ENCODE results near the gene ST6GALNAC3. TPM values are rescaled to one million over a fixed set of nuclear protein-coding genes. Genes with fewer than 3 reads are reported as not detected.
"Not testable (repeated sequence)": the region's sequence is repeated elsewhere in the genome, so short reads cannot be mapped to it uniquely, and the experiment has no call there.

The ST6GALNAC3 gene
- total RNA-seq, 1 experiment from 2014 or later, result 0.82 TPM

DNA sequence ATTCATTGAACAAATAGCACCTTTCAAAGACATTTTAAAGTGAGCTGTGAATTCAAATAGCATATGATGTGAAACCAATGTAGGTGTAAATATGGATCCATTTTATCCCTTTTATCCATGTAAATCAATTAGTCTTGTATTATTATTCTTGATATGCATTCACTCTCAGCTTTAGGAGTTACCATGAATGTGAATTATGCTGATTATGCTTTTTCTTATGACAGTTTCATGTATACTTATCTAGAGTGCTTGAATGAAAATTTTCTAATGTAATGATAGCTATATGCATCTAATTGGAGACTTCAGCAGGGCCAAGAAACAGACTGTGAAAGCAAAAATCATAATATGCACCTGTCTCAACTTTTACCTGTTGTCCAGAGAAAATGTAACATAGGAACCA lies 566.2 kb downstream of the ST6GALNAC3 start:
- TF ChIP-seq, protein P1, sequence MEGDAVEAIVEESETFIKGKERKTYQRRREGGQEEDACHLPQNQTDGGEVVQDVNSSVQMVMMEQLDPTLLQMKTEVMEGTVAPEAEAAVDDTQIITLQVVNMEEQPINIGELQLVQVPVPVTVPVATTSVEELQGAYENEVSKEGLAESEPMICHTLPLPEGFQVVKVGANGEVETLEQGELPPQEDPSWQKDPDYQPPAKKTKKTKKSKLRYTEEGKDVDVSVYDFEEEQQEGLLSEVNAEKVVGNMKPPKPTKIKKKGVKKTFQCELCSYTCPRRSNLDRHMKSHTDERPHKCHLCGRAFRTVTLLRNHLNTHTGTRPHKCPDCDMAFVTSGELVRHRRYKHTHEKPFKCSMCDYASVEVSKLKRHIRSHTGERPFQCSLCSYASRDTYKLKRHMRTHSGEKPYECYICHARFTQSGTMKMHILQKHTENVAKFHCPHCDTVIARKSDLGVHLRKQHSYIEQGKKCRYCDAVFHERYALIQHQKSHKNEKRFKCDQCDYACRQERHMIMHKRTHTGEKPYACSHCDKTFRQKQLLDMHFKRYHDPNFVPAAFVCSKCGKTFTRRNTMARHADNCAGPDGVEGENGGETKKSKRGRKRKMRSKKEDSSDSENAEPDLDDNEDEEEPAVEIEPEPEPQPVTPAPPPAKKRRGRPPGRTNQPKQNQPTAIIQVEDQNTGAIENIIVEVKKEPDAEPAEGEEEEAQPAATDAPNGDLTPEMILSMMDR (IDR thresholded peaks at IDR 0.05; ENCODE audit: unreplicated experiment), result no peak
- H3K9me3 Mint-ChIP-seq (ENCODE audit: unreplicated experiment), result no peaks in the 10 kb centered on the region
- H3K4me3 Mint-ChIP-seq (ENCODE audit: unreplicated experiment), result no peak overlapping the region
- no peaks in the 10 kb centered on the region for H3K36me3 Mint-ChIP-seq (ENCODE audit: insufficient read depth, unreplicated experiment)
- peaks cover 40% of the 10 kb centered on the region for H3K4me1 Mint-ChIP-seq (ENCODE audit: insufficient read depth, unreplicated experiment)
- H3K27ac Mint-ChIP-seq (ENCODE audit: low read depth, unreplicated experiment), result peak overlapping the region; percentile 69
- H3K27me3 Mint-ChIP-seq (ENCODE audit: insufficient read depth, unreplicated experiment), result no peaks in the 10 kb centered on the region
- CTCF ChIA-PET, result interaction anchor here (0.7 kb wide), 2 partner anchors 311 to 1667 kb away, joined by 3 read pairs; no protein-coding TSS in a partner anchor
- POLR2A ChIA-PET, result interaction anchor here (0.7 kb wide), 1 partner anchor 23 kb away, joined by 3 read pairs; no protein-coding TSS in a partner anchor
- intact Hi-C loops (cut with micrococcal nuclease), result no loop called here
- BruUV-seq (replicated peaks), result TSS peak; percentile 88
- DNase-seq (ENCODE audit: unreplicated experiment), result no peak

DNA sequence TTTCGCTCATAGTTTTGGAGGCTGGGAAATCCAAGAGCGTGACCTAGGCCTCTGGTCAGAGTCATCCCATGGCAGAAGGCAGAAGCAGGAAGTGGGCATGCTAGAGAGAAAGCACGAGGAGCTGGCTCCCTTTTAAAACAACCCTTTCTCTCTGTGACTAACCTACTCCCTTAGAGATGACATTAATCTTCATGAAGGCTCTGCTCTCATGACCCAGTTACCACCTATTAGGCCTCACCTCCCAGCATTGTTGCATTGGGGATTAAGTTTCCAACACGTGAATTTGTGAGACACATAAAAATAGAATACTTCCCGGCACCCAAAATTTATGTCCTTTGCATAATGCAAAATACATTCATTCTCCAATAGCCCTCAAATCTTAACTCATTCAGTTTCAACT lies 569.6 kb downstream of the ST6GALNAC3 start:
- no TSS peak for BruUV-seq (replicated peaks)
- ChIA-PET POLR2A (no interaction called here), CTCF (no interaction called here)
- peaks cover 24% of the 10 kb centered on the region for H3K4me1 Mint-ChIP-seq (ENCODE audit: insufficient read depth, unreplicated experiment)
- TF ChIP-seq, protein P1 (IDR thresholded peaks at IDR 0.05; ENCODE audit: unreplicated experiment), result no peak
- intact Hi-C loops (cut with micrococcal nuclease), result no loop called here
- no peak overlapping the region for H3K27ac Mint-ChIP-seq (ENCODE audit: low read depth, unreplicated experiment)
- H3K4me3 Mint-ChIP-seq (ENCODE audit: unreplicated experiment), result no peak overlapping the region
- H3K36me3 Mint-ChIP-seq (ENCODE audit: insufficient read depth, unreplicated experiment), result no peaks in the 10 kb centered on the region
- DNase-seq (ENCODE audit: unreplicated experiment), result no peak
- no peaks in the 10 kb centered on the region for H3K9me3 Mint-ChIP-seq (ENCODE audit: unreplicated experiment)
- no peaks in the 10 kb centered on the region for H3K27me3 Mint-ChIP-seq (ENCODE audit: insufficient read depth, unreplicated experiment)

DNA sequence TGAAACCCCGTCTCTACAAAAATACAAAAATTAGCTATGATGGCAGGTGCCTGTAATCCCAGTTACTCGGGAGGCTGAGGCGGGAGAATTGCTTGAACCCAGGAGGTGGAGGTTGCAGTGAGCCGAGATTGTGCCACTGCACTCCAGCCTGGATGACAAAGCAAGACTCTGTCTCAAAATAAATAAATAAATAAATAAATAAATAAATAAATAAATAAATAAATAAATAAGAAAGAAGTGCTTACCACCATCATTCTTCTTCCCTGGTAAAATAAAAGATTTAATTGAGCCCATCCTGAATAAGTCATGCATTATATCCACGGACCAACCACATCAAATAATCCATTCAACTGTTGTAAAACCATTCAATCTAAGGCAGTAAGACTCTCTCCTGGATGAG lies 578.3 kb downstream of the ST6GALNAC3 start:
- H3K4me3 Mint-ChIP-seq (ENCODE audit: unreplicated experiment); BruUV-seq (replicated peaks): not testable (repeated sequence)
- CTCF ChIA-PET, result interaction anchor here (0.6 kb wide), 1 partner anchor 32 kb away, joined by 3 read pairs; no protein-coding TSS in a partner anchor

DNA sequence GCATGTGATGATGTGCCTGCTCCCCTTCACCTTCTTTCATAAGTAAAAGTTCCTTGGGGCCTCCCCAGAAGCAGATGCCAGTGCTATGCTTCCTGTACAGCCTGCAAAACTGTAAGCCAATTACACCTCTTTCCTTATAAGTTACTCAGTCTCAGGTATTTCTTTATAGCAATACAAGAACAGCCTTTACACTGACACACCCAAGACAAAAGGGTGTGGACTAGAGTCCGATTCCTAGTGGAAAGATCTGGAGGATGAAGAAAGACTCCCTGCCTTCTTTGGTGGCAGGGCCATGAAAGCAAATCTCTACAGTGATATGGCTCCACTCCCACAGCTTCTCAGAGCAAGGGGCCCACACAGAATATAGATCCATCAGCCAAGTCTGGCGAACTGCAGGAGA lies 583.1 kb downstream of the ST6GALNAC3 start:
- Mint-ChIP-seq H3K27me3 (ENCODE audit: insufficient read depth, unreplicated experiment) (no peaks in the 10 kb centered on the region), H3K4me3 (ENCODE audit: unreplicated experiment) (no peak overlapping the region), H3K27ac (ENCODE audit: low read depth, unreplicated experiment) (no peak overlapping the region), H3K9me3 (ENCODE audit: unreplicated experiment) (no peaks in the 10 kb centered on the region), H3K4me1 (ENCODE audit: insufficient read depth, unreplicated experiment) (no peaks in the 10 kb centered on the region), H3K36me3 (ENCODE audit: insufficient read depth, unreplicated experiment) (no peaks in the 10 kb centered on the region)
- no peak for DNase-seq (ENCODE audit: unreplicated experiment)
- BruUV-seq (replicated peaks), result no TSS peak
- TF ChIP-seq, protein P1 (IDR thresholded peaks at IDR 0.05; ENCODE audit: unreplicated experiment), result no peak
- POLR2A ChIA-PET, result interaction anchor here (0.6 kb wide), 1 partner anchor 108 kb away, joined by 3 read pairs; no protein-coding TSS in a partner anchor
- intact Hi-C loops (cut with micrococcal nuclease), result no loop called here
- CTCF ChIA-PET, result interaction anchor here (1.2 kb wide), 1 partner anchor 503 kb away, joined by 5 read pairs; no protein-coding TSS in a partner anchor

More for the DNA sequence above, 578.3 kb downstream of the ST6GALNAC3 start:
- H3K27me3 Mint-ChIP-seq (ENCODE audit: insufficient read depth, unreplicated experiment); H3K27ac Mint-ChIP-seq (ENCODE audit: low read depth, unreplicated experiment); H3K4me1 Mint-ChIP-seq (ENCODE audit: insufficient read depth, unreplicated experiment); POLR2A ChIA-PET; H3K36me3 Mint-ChIP-seq (ENCODE audit: insufficient read depth, unreplicated experiment); DNase-seq (ENCODE audit: unreplicated experiment); intact Hi-C loops (cut with micrococcal nuclease): not testable (repeated sequence)
- H3K9me3 Mint-ChIP-seq (ENCODE audit: unreplicated experiment), result peaks cover 15% of the 10 kb centered on the region

Data from MCF 10A (cell line).